GM19238 (cell line): ENCODE measurements around the gene TRAIP.
"Not testable (repeated sequence)": the region's sequence is repeated elsewhere in the genome, so short reads cannot be mapped to it uniquely, and the experiment has no call there.

Source experiments
- DNase-seq: peaks from one replicate; pipeline ENCODE4 v3.0.0; 2011; ENCODE audit warnings: low spot score; ENCODE audit not compliant: insufficient read length

TRAIP gene, protein sequence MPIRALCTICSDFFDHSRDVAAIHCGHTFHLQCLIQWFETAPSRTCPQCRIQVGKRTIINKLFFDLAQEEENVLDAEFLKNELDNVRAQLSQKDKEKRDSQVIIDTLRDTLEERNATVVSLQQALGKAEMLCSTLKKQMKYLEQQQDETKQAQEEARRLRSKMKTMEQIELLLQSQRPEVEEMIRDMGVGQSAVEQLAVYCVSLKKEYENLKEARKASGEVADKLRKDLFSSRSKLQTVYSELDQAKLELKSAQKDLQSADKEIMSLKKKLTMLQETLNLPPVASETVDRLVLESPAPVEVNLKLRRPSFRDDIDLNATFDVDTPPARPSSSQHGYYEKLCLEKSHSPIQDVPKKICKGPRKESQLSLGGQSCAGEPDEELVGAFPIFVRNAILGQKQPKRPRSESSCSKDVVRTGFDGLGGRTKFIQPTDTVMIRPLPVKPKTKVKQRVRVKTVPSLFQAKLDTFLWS

DNA sequence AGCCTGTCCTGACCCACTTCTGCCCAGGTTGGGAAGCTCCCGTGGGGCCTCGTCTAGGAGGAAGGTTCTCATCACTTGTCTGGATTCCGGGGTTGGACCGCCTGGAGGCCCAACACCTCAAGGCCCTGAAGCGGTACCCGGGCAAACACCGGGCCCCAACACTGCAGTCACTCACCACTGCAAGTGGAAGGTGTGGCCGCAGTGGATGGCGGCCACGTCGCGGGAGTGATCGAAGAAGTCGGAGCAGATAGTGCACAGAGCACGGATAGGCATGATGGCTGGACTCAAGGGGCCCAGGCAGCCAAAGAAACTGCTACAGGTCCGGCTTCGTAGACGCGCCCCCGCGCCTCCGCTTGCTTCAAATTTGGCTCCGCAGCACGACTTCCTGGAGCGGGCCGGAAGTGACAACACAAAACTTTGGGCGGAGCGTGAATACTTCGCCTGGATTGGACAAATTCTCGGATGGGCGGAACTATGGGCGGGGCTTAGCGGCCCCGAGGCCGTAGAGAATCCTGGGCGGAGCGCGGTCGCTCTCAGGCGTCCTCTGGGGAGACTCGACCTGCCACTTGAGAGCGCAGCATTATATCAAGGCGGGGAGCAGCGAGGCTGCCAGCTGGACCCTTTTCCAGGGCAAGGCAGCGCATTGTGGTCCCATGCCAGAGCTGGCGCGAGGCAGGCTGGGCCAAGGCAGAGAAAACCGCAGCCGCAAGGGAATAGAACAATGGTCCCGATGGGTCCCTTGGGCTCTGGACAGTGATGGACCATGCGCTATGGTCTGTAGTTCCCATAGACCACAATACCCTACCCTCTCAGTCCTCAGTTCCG is at the start of gene TRAIP:
Gene TRAIP, minus strand, starts transcription at position 384 of the 825 bp plus-strand sequence. Its CDS starts 111 bp downstream, at position 273.
- DNase-seq, result peak; percentile 99

DNA sequence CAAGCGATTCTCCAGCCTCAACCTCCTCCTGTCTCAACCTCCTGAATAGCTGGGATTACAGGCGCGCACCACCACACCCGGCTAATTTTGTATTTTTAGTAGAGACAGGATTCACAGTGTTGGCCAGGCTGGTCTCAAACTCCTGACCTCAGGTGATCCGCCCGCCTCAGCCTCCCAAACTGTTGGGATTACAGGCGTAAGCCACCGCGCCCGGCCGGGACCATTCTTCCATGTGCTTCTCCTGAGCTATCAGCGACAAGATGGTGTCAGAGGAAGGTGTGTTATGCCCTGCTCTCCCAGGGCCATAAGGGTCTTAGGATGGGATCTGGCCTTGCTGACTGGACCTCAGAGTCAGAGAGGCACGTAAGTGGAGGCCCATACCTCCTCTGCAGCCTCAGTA is 48.1 kb upstream of the TRAIP start:
- not testable (repeated sequence) for DNase-seq

DNA sequence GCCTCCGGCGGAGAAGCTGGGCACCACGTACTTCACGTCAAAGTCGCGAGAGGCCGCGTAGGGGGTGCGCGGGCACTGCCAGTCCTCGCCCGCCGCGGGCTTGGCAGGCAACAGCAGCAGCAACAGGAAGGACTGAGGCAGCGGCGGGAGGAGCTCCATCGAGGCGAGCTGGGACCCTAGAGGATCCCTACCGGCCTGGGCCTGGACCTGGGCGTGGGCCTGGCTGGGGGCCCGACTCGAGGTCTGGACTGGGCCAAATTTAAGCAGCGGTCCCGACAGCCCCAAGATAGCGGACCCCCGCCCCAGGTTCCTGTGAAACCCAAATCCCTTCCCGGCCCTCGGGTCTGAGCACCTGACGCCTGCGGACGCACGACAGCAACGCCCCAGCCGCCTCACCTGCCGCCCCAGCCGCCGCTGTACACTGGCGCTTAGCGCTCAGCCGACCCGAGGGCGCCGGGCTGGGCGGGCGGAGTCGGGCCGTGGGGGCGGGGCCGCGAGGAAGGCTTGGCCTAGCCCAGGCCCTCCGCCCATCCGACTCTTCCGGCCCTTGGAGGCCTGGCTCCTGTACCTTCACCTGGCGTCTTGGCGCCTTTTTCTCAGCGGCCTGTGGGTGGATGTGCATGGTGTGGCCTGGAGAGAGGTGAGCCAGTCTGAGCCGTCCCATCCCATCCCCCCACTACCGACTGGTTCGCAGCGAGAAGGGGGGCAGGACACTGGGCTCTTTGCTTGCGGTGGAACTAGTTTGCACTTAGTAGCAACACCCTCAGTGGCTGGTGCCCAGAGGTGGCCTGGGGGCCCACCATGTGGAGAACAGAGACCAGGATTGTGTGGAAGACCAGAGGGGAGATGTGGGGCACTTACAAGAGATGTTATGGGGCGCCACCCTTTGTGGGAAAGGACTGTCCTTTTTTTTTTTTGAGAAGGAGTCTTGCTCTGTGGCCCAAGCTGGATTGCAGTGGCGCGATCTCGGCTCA is 47.4 kb upstream of the TRAIP start, which contains the start of gene MST1R:
Gene MST1R, minus strand, starts transcription at position 423 of the 974 bp plus-strand sequence. Its CDS starts 264 bp downstream, at position 159.
- peak; percentile 90 for DNase-seq

DNA sequence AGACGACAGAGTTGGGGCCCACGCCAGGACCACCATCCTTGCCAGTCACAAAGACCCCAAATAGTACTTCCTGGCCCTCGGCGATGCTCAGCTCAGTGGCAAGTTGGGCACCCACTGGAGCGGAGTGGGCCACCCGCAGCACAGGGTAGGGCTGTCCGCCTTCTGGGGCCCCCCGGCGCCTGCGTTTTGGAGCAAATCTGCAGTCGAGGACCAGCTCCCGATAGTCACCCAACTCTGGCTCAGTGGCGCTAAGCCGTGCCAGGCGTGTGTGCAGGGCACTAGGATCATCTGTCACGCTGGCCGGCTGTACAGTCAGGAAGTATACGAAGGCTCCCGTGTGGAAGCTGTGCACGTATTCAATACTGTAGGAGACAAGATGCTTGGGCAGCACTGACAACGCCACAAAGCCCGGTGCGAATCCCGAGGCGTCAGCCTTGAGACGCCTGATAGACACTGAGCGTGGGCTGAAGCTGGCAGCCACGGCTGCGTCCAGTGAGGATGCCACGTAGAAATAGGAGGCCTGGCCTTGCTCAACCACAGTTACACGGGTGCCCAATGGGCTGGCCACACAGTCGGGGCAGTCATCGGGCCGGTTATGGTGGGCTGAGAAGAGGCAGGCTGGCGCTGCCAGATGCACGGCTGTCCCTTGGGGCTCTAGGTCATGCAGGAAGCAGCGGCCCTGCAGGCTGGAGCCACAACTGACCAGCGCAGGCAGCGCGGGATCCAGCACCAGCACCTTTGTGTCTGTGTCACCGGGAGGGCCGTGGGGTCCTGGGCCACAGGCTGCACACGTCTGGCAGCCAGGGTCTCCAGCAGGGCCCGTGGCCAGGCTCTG is 46.4 kb upstream of the TRAIP start:
- no peak for DNase-seq

DNA sequence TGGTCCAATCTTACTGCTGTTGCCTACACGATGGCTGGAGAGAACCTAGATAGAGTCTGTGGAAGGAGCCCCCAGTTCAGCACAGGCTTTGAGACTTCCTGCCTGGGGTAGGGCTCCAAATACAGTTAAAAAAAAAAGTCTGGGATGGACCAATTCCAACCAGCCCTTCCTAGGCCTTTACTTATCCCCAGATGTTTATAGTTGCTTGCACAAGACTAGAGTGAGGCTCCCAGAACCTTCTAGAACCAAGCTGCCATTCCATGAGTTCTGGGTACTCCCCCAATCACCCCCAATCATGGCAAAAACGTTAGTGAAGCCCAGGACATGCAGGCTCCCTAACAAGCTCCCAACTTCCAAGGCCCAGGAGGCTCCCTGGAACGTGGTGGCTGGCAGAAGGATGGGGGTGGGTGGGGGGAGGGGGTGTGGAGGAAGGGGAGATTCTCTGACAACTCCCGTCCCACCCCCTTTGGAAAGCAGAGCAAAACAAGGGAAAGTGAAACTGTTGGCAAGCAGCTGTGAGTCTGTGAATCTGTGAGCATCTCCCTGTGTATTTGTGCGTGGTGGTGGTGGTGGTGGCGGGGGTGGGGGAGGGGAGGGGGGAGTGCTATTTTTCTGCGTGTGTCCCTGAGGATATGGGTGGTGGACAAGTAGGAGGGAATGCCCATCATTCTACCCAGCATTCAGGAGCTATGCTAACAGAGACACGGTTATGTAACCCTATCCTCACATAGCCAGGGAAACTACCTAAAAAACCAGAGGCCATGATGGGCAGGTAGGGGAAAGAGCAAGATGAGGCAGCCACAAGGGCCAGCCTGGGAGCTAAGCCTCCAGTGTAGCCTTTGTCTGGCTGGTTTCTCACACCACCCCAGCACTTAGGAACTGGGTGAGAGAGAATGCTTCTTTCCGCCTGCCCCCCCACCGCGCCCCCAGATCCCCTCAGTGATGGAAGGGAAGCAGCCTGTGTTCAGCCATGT is 45.3 kb upstream of the TRAIP start:
- no peak for DNase-seq

DNA sequence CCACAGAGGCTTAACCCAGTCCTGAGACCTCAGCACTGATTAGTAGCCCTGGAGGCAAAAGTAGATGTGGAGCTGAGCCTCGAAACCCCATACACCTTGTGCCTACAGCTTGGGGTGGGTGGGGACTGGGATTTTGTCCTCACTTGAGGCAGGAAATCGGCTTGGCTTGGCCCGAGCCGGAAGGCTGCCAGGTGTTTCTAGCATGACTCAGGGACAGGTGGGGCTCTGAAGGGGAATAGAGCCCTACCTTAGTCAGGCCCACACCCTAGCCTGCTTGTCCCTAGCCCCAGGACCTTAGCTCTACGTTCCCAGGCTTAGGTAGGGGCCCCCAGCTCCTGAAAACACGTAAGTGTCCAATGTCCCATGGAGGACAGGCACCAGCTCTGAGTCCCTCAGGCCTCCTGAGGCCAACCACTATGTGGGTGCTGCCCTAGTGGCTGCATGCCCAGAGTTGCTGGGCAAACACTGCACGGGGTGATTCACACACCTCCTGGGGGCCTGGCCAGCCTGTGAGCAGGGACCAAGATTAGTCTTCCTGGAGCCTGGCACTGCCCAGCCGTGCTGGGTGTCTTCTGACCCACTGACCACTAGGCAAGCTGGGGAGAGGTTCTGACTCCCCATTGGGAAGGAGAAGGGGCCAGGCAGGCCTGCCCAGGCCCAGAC is 44.3 kb upstream of the TRAIP start:
- no peak for DNase-seq

DNA sequence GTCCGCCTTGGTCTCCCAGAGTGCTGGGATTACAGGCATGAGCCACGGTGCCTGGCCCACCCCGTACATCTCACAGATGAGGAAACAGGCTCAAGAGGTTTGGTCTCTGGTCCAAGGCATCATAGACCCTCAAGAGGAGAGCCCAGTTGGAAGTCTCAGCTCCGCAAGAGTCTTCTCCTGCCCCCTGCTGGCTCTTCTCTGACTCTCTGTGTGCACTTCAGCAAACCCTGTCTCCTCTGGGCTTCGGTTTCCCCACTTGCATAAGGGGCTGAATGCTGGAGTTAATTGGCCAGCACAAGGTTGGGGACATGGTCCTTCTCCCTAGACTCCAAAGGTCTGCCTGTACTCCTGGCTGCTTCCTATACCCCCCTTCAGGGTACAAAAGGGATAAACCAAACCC is 43.5 kb upstream of the TRAIP start:
- DNase-seq, result no peak

DNA sequence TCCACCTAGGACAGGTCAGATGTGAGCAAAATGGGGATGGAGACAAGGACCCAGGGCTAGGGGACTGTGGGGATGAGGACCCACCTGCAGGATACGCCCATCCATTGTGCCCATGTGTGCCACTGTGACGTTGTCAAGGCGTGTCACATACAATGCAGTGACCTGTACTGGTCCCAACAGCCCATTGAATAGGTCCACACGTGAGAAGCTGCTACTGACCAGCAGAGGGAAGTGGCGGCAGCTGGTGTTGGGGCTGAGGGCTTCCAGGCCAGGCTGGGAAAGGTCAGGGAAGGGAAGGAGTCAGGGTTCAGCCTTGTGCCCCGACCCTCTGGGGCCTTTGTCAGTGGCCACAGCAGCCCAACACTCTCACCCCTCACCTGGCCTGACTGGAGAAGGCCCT is 42.6 kb upstream of the TRAIP start:
- no peak for DNase-seq

DNA sequence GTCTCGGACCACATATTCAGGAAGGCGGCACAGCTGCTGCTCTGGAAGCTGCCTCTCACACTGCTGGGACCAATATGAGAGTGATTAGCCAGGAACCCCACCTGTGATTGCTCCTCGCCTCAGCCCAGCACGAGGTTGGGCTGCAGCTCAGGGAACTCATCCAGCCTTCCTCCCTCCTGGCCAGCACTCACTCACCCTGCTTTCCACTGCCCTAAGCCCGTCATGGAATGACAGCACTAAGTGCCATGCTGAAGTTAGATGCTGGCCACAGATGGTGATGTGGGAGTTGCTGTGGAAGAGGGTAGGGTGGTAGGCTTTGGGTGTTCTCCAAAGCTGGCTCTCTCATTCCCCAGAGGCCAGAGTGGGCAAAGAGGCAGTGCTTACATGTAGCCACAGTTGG is 40.0 kb upstream of the TRAIP start:
- no peak for DNase-seq

DNA sequence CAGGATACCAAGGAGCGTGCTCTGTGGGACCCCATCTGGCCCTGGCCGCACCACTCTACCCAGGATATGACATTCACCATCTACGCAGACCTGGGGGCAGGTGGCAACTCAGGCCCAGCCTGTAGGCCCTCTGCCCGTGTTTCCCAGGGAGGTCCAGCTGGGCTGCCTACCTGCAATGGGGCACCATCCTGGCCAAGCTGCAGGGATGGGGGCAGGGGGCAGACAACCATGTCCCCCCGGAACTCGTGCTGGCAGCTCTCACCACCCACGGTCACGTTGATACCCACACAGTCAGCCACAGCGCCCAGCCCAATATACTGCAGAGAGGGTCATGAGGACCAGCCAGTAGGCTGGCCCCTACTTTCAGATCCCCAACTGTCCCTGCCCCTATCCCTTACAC is 39.4 kb upstream of the TRAIP start:
- no peak for DNase-seq

DNA sequence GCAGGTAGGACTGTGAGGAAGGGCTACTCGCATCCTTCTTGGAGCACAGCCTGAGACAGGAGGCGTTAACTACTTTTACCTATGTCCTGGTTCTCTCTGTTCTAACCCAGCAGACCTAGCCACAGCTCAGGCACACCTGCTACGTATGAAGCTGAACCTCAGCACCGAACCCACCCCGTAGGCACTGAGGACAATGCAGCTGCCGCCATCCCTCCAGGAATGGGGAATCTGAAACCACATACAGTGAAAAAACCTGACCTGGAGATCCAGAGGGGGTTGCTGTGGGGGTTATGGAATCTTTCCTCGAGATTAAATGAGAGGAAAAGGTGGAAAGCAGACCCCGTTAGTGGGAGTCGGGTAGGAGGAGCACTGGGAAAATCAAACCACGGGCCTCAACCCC is 32.9 kb upstream of the TRAIP start:
- no peak for DNase-seq

DNA sequence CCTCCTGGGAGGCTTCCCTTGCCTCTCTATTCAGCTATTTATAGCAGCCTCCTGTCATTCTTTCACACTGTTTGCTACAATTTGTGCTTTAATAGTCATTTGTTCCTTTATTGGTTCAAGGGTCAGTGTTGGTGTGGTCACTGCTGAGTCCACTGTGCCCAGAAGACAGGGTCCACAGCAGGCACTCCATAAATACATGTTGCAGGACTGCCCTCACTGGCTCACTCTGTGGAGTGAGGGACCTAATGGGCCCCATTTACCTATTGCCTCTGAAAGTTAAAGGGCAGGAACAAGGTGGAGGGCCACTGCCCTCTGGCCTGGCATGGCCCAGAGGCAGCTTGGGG is 30.5 kb upstream of the TRAIP start:
- DNase-seq, result no peak

DNA sequence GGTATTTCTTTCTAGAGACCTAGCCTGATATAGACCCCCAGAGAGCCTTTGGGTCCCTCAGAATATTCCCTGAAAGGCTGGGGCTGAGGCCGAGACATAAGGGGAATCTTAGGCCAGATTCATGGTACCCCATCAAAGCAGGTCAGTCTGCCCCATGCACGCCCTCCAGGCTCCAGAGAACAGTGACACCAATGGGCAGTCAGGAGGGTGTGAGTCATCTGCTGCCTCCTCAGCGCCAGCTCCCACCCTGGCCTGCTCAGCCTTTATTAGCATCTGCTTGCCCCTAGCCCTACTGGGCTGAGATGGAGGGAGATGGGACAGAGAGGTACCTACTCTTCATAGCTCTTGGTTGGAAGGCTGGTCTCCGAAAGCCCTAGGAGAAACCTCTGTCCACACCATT is 27.6 kb upstream of the TRAIP start:
- no peak for DNase-seq

DNA sequence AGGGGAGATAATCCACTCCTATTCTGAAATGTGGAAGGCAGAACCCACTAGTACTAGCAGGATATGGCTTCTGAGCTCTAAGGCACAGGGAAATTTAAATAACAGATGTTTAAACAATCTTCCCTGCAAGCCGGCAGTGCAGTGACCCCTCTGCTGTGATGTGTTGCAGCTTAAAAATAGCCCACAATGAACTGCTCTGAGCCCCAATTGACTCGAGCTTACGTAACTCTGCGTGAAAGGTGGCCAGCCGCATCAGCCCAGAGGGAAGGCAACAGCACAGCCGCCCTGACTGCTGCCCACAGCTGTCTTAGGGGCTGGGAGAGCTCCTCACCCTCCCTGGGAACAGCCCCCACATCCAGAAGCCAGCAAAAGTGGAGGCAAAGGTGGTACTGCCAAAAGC is 25.8 kb upstream of the TRAIP start:
- DNase-seq, result no peak

DNA sequence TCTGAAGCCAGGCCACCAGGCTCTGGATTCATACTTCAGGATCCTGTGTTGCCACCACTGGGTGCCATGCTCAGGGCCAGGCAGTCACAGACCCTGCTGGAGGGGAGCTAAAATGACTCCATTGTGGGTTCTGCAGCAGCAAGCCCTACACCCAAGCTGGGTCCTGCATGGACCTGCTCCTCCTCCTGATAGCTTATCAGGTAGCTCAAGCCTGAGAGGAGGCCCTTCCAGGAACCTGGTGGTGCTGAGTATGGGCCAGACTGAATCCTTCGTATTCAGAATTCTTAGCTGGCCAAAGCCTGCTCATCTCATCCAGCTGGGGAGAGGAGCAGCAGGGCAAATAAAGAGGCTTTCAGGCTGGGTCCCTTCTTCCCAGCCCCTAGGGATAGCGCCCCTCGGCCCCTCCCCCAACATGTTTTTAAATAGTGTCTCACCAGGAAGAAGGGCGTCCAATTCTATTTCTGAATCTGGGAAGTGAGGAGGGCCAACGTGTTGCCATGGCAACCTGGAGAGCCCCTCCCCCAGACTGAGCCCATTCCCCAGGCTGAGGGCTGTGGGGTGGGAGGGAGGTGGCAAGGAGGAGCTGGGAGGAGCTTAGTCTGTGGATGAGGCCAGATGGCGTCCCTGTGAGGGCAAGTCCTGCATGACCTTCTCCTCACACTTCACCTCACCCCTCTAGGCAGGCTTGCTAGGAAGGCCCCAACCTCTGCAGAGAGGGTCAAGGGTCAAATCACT is 24.4 kb upstream of the TRAIP start:
- no peak for DNase-seq

DNA sequence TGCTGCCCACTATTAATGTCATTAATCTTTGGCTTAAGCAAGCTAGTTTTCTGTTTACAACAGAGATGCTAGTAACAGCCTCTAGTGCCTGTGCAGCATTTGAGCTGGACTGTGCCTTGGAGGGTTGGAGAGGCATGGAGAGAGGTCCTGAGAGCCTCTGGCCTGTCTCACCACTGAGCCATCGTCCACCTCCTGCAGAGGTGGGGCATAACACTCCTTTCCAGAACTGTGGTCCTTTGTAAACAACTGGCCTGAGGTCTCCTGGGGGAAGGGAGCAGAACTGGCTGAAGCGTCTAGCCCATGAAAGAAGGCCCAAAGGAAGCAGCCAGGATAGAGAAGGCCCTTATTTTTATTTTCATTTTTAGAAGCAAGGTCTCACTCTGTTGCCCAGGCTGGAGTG is 23.4 kb upstream of the TRAIP start:
- DNase-seq, result no peak

DNA sequence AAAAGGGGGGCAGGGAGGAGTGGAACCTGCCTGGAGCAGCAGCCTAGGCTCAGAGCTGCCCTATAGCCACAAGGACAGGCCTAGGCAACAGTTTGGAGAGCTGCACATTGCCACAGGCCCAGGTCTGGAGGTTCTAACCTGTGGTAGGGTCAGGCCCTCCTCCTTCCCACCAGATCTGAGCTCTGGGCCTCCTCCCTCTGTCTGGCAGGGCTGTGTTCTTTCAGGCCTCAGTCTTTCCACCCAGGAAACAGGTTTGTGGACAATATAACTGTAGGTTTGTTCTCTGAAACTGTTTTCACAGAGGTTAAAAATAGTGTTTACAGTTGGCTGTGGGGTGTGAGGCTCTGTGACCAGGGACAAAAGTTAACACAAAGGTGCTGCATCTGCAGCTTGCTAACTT is 22.3 kb upstream of the TRAIP start:
- no peak for DNase-seq

DNA sequence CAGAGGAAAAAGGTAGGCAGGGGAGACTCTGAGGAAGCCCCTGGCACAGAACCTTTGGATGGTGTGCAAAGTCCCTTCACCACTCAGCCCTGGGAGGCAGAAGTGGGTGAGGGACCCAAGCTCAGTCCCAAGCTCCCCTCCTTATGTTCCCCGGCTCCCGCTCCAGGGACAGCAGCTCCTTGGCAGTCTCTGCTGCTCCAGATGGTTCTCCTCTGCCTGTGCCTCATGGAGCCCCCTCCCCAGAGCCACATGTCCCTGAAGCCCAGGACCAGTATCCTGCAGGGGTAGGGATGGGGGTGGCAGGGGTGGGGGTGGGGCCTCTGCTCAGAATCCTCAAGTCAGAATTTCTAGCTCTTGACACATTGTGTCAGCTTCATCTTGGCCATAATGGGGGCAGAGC is 21.4 kb upstream of the TRAIP start:
- DNase-seq, result no peak
